Panc1 (cell line): ENCODE measurements around the gene CCDC6. TPM values are rescaled to one million over a fixed set of nuclear protein-coding genes. Genes with fewer than 3 reads are reported as not detected.

Experiments used
- ATAC-seq: fragments of 200-7000 bp; cut with Tn5 transposase; 2 replicates; pipeline ENCODE4 v1.9.1; 2020; ENCODE audit warnings: mild to moderate bottlenecking, moderate library complexity
- BruUV-seq: library from RNA; stranded (reverse); fragments of 400-500 nt; replicated peaks from 2 replicates; lab custom pipeline; 2021; lab: Mats Ljungman, UMichigan
- CTCF ChIA-PET: fragments of 300-600 bp; sonication (Branson Sonifier 250); formaldehyde crosslinking; loops from one replicate; lab custom pipeline; 2022; ENCODE audit warnings: antibody characterized with exemption; lab: Charles Lee
- POLR2A ChIA-PET: fragments of 300-600 bp; sonication (Branson Sonifier 250); formaldehyde crosslinking; loops from one replicate; lab custom pipeline; 2022; ENCODE audit warnings: antibody characterized with exemption; lab: Charles Lee
- DNase-seq: peaks from one replicate; pipeline ENCODE4 v3.0.0-alpha.2; 2010; ENCODE audit warnings: low read depth, low spot score
- H3K27ac ChIP-seq: 2 replicates; pipeline ENCODE4 v1.5.1; 2011; ENCODE audit warnings: mild to moderate bottlenecking, low read length, inconsistent platforms
- H3K27me3 ChIP-seq: fragments of 200-500 bp; sonication (Bioruptor generic); 2 replicates; pipeline ENCODE4 v1.6.0; 2014; ENCODE audit warnings: low read length, inconsistent platforms; ENCODE audit not compliant: control insufficient read depth, insufficient read depth
- H3K36me3 ChIP-seq: fragments of 200-500 bp; sonication (Bioruptor generic); 2 replicates; pipeline ENCODE4 v1.5.1; 2014; ENCODE audit warnings: inconsistent platforms, mild to moderate bottlenecking, low read length, moderate library complexity; ENCODE audit not compliant: control insufficient read depth, insufficient read depth
- H3K4me1 ChIP-seq: 2 replicates; pipeline ENCODE4 v1.5.1; 2011; ENCODE audit warnings: inconsistent platforms, mild to moderate bottlenecking, low read length, moderate library complexity; ENCODE audit not compliant: control insufficient read depth, insufficient read depth
- H3K4me3 ChIP-seq, 2 experiments: 2 replicates each; pipeline ENCODE4 v1.5.1; 2011 to 2012; ENCODE audit warnings: low read depth in 2 of 2, low read length in 2 of 2, mild to moderate bottlenecking in 2 of 2, inconsistent platforms in 1 of 2, moderate library complexity in 1 of 2
- H3K9me3 ChIP-seq: fragments of 200-500 bp; sonication (Bioruptor generic); 2 replicates; pipeline ENCODE4 v1.5.1; 2014; ENCODE audit warnings: low read depth, mild to moderate bottlenecking, inconsistent platforms, low read length, moderate library complexity; ENCODE audit not compliant: control insufficient read depth, insufficient read depth
- POLR2AphosphoS5 ChIP-seq: IDR thresholded peaks from 2 replicates; pipeline ENCODE4 v1.6.1; 2012; ENCODE audit warnings: mild to moderate bottlenecking, low read depth, low read length, moderate library complexity
- SIN3A ChIP-seq: IDR thresholded peaks from 2 replicates; pipeline ENCODE4 v1.6.1; 2012; ENCODE audit warnings: low read depth, mild to moderate bottlenecking, low read length, moderate library complexity, borderline replicate concordance; ENCODE audit not compliant: insufficient read depth
- TCF7L2 ChIP-seq: IDR thresholded peaks from 2 replicates; pipeline ENCODE4 v1.6.1; 2011; ENCODE audit warnings: mild to moderate bottlenecking, low read depth, low read length, inconsistent platforms
- in situ Hi-C: cut with HindIII; loops from 2 replicates; pipeline ENCODE4 v1.10.0; 2016; ENCODE audit warnings: low sequenced_read_pairs, low pct_unique_long_range_greater_than_20kb
- intact Hi-C: fragments of 100-400 bp; cut with micrococcal nuclease; formaldehyde crosslinking; loops from one replicate; pipeline ENCODE4 v1.10.0; 2022; ENCODE audit not compliant: unreplicated experiment
- total RNA-seq: library from RNA; stranded (reverse); gene quantifications from one replicate; pipeline ENCODE4 v1.2.1, GENCODE V29; 2021; ENCODE audit not compliant: unreplicated experiment
- TF ChIP-seq, protein P1 (sequence below): fragments of 450-650 bp; IDR thresholded peaks from 2 replicates; pipeline ENCODE4 v1.5.1; 2017; ENCODE audit warnings: mild to moderate bottlenecking
- TF ChIP-seq, protein P2 (sequence below), 2 experiments: IDR thresholded peaks; 2 replicates each; pipeline ENCODE4 v1.6.1; 2011 to 2012; ENCODE audit warnings: low read depth in 2 of 2, control low read depth in 1 of 2, low read length in 1 of 2, mild to moderate bottlenecking in 1 of 2, moderate library complexity in 1 of 2; ENCODE audit not compliant: insufficient read depth in 1 of 2

CCDC6 gene
- total RNA-seq, 1 experiment from 2014 or later = 48.7 TPM

DNA sequence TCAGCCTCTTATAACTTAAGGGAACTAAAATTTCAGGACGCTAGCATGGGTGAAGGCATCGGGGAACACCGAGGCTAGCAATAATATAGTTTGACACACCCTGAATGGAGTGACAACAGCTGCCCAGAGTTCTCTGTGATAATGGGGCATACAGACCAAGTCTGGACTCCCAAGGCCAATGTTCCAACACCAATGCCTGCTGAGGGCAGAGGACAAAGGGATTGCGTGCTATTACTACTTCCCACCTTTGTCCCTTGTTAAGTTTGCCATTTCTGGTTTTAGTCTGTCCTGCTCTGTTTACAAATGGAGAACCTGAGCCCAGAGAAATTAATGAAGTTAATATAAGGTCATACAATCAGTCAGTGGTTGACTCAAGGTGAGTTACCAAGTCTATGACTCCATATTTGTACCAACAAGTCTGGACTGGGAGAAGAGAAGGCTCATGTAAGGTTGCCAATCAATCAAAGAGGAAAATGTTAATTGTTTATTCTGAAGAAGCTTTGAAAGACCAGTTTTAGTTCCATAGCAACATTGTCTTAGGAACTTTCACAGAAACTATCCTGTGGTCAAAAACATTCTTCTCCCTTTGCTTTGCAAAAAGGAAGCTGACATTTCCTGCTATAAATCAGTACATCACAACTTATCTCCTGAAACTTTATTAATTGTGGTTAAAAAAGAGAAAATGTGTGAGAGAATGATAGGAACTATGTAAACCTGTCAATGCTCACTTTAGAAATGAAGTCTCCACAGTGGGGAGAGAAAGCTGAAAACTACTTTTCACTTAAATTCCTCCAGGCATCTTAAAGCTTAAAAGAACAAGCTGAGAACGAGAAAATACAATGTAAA lies 74.5 kb downstream of the CCDC6 start:
- TF ChIP-seq POLR2AphosphoS5 (no peak), TCF7L2 (no peak), SIN3A (no peak)
- TF ChIP-seq, protein P1, sequence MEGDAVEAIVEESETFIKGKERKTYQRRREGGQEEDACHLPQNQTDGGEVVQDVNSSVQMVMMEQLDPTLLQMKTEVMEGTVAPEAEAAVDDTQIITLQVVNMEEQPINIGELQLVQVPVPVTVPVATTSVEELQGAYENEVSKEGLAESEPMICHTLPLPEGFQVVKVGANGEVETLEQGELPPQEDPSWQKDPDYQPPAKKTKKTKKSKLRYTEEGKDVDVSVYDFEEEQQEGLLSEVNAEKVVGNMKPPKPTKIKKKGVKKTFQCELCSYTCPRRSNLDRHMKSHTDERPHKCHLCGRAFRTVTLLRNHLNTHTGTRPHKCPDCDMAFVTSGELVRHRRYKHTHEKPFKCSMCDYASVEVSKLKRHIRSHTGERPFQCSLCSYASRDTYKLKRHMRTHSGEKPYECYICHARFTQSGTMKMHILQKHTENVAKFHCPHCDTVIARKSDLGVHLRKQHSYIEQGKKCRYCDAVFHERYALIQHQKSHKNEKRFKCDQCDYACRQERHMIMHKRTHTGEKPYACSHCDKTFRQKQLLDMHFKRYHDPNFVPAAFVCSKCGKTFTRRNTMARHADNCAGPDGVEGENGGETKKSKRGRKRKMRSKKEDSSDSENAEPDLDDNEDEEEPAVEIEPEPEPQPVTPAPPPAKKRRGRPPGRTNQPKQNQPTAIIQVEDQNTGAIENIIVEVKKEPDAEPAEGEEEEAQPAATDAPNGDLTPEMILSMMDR = no peak
- TF ChIP-seq, protein P2, sequence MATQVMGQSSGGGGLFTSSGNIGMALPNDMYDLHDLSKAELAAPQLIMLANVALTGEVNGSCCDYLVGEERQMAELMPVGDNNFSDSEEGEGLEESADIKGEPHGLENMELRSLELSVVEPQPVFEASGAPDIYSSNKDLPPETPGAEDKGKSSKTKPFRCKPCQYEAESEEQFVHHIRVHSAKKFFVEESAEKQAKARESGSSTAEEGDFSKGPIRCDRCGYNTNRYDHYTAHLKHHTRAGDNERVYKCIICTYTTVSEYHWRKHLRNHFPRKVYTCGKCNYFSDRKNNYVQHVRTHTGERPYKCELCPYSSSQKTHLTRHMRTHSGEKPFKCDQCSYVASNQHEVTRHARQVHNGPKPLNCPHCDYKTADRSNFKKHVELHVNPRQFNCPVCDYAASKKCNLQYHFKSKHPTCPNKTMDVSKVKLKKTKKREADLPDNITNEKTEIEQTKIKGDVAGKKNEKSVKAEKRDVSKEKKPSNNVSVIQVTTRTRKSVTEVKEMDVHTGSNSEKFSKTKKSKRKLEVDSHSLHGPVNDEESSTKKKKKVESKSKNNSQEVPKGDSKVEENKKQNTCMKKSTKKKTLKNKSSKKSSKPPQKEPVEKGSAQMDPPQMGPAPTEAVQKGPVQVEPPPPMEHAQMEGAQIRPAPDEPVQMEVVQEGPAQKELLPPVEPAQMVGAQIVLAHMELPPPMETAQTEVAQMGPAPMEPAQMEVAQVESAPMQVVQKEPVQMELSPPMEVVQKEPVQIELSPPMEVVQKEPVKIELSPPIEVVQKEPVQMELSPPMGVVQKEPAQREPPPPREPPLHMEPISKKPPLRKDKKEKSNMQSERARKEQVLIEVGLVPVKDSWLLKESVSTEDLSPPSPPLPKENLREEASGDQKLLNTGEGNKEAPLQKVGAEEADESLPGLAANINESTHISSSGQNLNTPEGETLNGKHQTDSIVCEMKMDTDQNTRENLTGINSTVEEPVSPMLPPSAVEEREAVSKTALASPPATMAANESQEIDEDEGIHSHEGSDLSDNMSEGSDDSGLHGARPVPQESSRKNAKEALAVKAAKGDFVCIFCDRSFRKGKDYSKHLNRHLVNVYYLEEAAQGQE (IDR thresholded peaks at IDR 0.05; ENCODE audit: insufficient read depth in 1 of 2, low read depth in 2 of 2, low read length in 1 of 2) = no peak
- intact Hi-C loops = loop anchor here (2.0 kb wide), 2 partner anchors 201 to 205 kb away; no protein-coding TSS in a partner anchor
- Histone ChIP-seq H3K9me3 (no peaks in the 10 kb centered on the region), H3K4me1 (no peaks in the 10 kb centered on the region), H3K27ac (no peak overlapping the region), H3K4me3 (no peak overlapping the region), H3K36me3 (no peaks in the 10 kb centered on the region), H3K27me3 (no peaks in the 10 kb centered on the region)
- in situ Hi-C loops = no loop called here
- ChIA-PET POLR2A (no interaction called here), CTCF (no interaction called here)
- no peak for ATAC-seq
- BruUV-seq = no TSS peak
- no peak for DNase-seq

DNA sequence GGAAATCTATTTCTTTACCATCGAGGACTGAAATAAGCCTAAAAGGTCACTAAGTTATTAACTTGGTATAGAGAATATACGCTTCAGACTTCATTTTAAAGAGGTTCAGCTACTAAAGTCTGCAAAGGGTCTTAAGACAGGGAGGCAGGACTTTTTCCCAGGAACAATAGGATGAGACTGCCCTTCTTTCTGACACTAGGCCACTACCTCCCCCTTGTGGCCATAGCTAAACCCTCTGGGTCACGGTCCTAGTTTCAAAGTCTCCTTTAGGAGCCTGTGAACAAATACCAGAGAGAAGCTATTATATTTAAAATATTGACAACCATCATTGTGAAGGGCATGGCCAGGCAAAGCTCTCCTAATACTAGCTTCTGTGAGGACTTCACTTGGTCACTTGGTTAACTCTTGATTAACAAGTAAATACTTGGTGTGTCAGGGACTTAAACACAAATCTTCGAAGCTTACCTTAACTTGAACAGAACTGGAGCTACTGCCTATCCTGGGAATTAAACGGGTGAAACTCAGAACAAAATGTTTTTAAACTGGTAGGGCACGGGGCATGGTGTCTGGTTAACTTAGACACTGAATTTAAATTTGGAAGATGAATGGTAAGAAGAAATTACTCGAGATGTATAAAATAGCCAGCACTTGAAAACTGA lies 75.6 kb downstream of the CCDC6 start:
- ChIA-PET CTCF (interaction anchor here (0.5 to 1.2 kb wide), 5 partner anchors 10 to 205 kb away, joined by 3 to 8 read pairs (median 7); partner anchors contain the start of gene CCDC6), POLR2A (no interaction called here)
- BruUV-seq = no TSS peak
- H3K9me3 ChIP-seq = no peaks in the 10 kb centered on the region
- intact Hi-C loops = loop anchor here (2.0 kb wide), 2 partner anchors 202 to 204 kb away; no protein-coding TSS in a partner anchor
- TF ChIP-seq, protein P1 = peak; percentile 91
- TF ChIP-seq TCF7L2 = no peak
- DNase-seq (peak; percentile 25), ATAC-seq (peak; percentile 94)
- H3K4me1 ChIP-seq = no peaks in the 10 kb centered on the region
- no peaks in the 10 kb centered on the region for H3K27me3 ChIP-seq
- no peaks in the 10 kb centered on the region for H3K36me3 ChIP-seq
- H3K4me3 ChIP-seq = no peak overlapping the region
- H3K27ac ChIP-seq = no peak overlapping the region
- in situ Hi-C loops = no loop called here
